Fibroblast of lung (primary cell): Measurements from ENCODE around the gene CALML4. TPM values are rescaled to one million over a fixed set of nuclear protein-coding genes. Genes with fewer than 3 reads are reported as not detected.
"Not testable (repeated sequence)": the region's sequence is repeated elsewhere in the genome, so short reads cannot be mapped to it uniquely, and the experiment has no call there.

Source experiments
- DNase-seq, 2 donors: peaks; one replicate each; pipeline versions ENCODE4 v3.0.0 to v3.0.0-alpha.2; 2010; ENCODE audit warnings: low read depth in 2 of 2
- H2AFZ ChIP-seq: 2 replicates; pipeline ENCODE4 v1.5.1; 2012; ENCODE audit warnings: low read length, control low read depth, inconsistent platforms
- H3K27ac ChIP-seq: 2 replicates; pipeline ENCODE4 v1.5.1; 2011; ENCODE audit warnings: low read length, control low read depth; ENCODE audit not compliant: insufficient read depth
- H3K27me3 ChIP-seq: 2 replicates; pipeline ENCODE4 v1.5.1; 2011; ENCODE audit warnings: mild to moderate bottlenecking, low read length; ENCODE audit not compliant: control insufficient read depth, insufficient read depth
- H3K36me3 ChIP-seq: 2 replicates; pipeline ENCODE4 v1.5.1; 2011; ENCODE audit warnings: low read length; ENCODE audit not compliant: control insufficient read depth, insufficient read depth
- H3K4me1 ChIP-seq: 2 replicates; pipeline ENCODE4 v1.5.1; 2011; ENCODE audit warnings: low read length; ENCODE audit not compliant: control insufficient read depth, insufficient read depth; ENCODE audit errors: extremely low read depth
- H3K4me2 ChIP-seq: 2 replicates; pipeline ENCODE4 v1.5.1; 2011; ENCODE audit warnings: low read length, control low read depth; ENCODE audit not compliant: insufficient read depth; ENCODE audit errors: extremely low read depth
- H3K4me3 ChIP-seq, 4 experiments: fragments of 200-600 bp in 1 of 4; sonication (generic) in 1 of 4; replicated peaks in 1 of 4; 2 replicates each; pipeline ENCODE4 v1.5.1; 2011 to 2016; ENCODE audit warnings: low read length in 4 of 4, low read depth in 3 of 4, mild to moderate bottlenecking in 3 of 4, control low read depth in 2 of 4, inconsistent platforms in 1 of 4, mixed read lengths in 1 of 4; ENCODE audit not compliant: insufficient read depth in 1 of 4; ENCODE audit errors: control extremely low read depth in 1 of 4
- H3K79me2 ChIP-seq: 2 replicates; pipeline ENCODE4 v1.5.1; 2012; ENCODE audit warnings: mild to moderate bottlenecking, low read length, inconsistent platforms; ENCODE audit not compliant: control insufficient read depth, insufficient read depth
- H3K9ac ChIP-seq: 2 replicates; pipeline ENCODE4 v1.5.1; 2011; ENCODE audit warnings: mild to moderate bottlenecking, low read length, control low read depth; ENCODE audit not compliant: insufficient read depth
- H3K9me3 ChIP-seq: 2 replicates; pipeline ENCODE4 v1.5.1; 2012; ENCODE audit warnings: low read depth, low read length; ENCODE audit not compliant: control insufficient read depth, insufficient read depth
- H4K20me1 ChIP-seq: 2 replicates; pipeline ENCODE4 v1.5.1; 2011; ENCODE audit warnings: low read length; ENCODE audit not compliant: control insufficient read depth, insufficient read depth; ENCODE audit errors: extremely low read depth
- CTCF ChIP-seq, 2 donors: IDR thresholded peaks in 1 of 2; conservative IDR thresholded peaks in 1 of 2; 1 replicate in 1 of 2; 2 replicates in 1 of 2; pipeline ENCODE4 v1.5.1; 2011 to 2012; ENCODE audit warnings: low read length in 2 of 2, control low read depth in 1 of 2, inconsistent platforms in 1 of 2, low read depth in 1 of 2, mild to moderate bottlenecking in 1 of 2
- EZH2 ChIP-seq: IDR thresholded peaks from 2 replicates; pipeline ENCODE4 v1.5.1; 2012; ENCODE audit warnings: low read length, control low read depth, mild to moderate bottlenecking; ENCODE audit errors: missing control alignments
- polyA plus RNA-seq, 2 donors: library from polyadenylated mRNA; depleted of rRNA in 1 of 2; stranded (reverse) in 1 of 2; unstranded in 1 of 2; fragments of >200 nt; gene quantifications; 2 replicates each; pipeline ENCODE4 v1.2.1, GENCODE V29; 2011 to 2012; ENCODE audit warnings: missing spikeins in 1 of 2
- total RNA-seq: library from RNA; depleted of rRNA; stranded (reverse); fragments of >200 nt; gene quantifications from 2 replicates; pipeline ENCODE4 v1.2.1, GENCODE V29; 2014

The CALML4 gene
- total and polyA plus RNA-seq, 2 donors (not counting 1 experiment from before 2014, with no cell fraction given) = 1.8 to 2.0 TPM

GRCh38 chr15:68214838-68215254 is 9.7 kb upstream of the CALML4 start:
- Histone ChIP-seq H3K27me3 (no peaks in the 10 kb centered on the region), H3K9ac (no peak overlapping the region), H2AFZ (no peak overlapping the region), H4K20me1 (no peaks in the 10 kb centered on the region), H3K4me1 (no peaks in the 10 kb centered on the region), H3K4me3 (no peak overlapping the region), H3K4me2 (no peak overlapping the region), H3K36me3 (peaks cover 2% of the 10 kb centered on the region), H3K9me3 (no peaks in the 10 kb centered on the region), H3K79me2 (peaks cover 6% of the 10 kb centered on the region), H3K27ac (no peak overlapping the region)
- DNase-seq = no peak
- no peak for TF ChIP-seq CTCF (conservative IDR thresholded peaks at IDR 0.05 in 1 of 2, IDR thresholded peaks at IDR 0.05 in 1 of 2; ENCODE audit: low read depth in 1 of 2, low read length in 2 of 2)
- no peak for TF ChIP-seq EZH2

GRCh38 chr15:68213991-68214837 is 9.1 kb upstream of the CALML4 start:
- Histone ChIP-seq H3K79me2 (peaks cover 6% of the 10 kb centered on the region), H3K4me3 (no peak overlapping the region), H3K4me1 (no peaks in the 10 kb centered on the region), H3K9me3 (no peaks in the 10 kb centered on the region), H2AFZ (no peak overlapping the region), H3K27me3 (no peaks in the 10 kb centered on the region), H3K9ac (no peak overlapping the region), H3K27ac (no peak overlapping the region), H4K20me1 (no peaks in the 10 kb centered on the region), H3K36me3 (peaks cover 2% of the 10 kb centered on the region), H3K4me2 (no peak overlapping the region)
- no peak for TF ChIP-seq CTCF (conservative IDR thresholded peaks at IDR 0.05 in 1 of 2, IDR thresholded peaks at IDR 0.05 in 1 of 2; ENCODE audit: low read depth in 1 of 2, low read length in 2 of 2)
- TF ChIP-seq EZH2 = no peak
- no peak for DNase-seq

GRCh38 chr15:68213491-68213845 is 8.3 kb upstream of the CALML4 start:
- H3K4me2 ChIP-seq, H2AFZ ChIP-seq, H3K4me1 ChIP-seq, H3K36me3 ChIP-seq, H3K27me3 ChIP-seq, H3K27ac ChIP-seq, DNase-seq, H3K9me3 ChIP-seq, H3K79me2 ChIP-seq, H3K9ac ChIP-seq, H4K20me1 ChIP-seq, H3K4me3 ChIP-seq: not testable (repeated sequence)
